ENCODE measurements around the gene MST1. TPM values are rescaled to one million over a fixed set of nuclear protein-coding genes. Genes with fewer than 3 reads are reported as not detected.

The MST1 gene
- total RNA-seq, 3 donors from 2014 or later: 9.3 to 23.6 (median 21.2) TPM

GRCh38 chr3:49662021-49662420, 27.3 kb downstream of the MST1 start:
- no peak for DNase-seq (ENCODE audit: low spot score in 2 of 2)
- H3K36me3 ChIP-seq: no peaks in the 10 kb centered on the region
- H3K27ac ChIP-seq: no peak overlapping the region
- no peaks in the 10 kb centered on the region for H3K9me3 ChIP-seq
- no peak for TF ChIP-seq POLR2A (IDR thresholded peaks at IDR 0.05)
- no peak for TF ChIP-seq CTCF (IDR thresholded peaks at IDR 0.05)
- no peak for TF ChIP-seq POLR2AphosphoS5 (IDR thresholded peaks at IDR 0.05)
- intact Hi-C loops (cut with DNase I; ENCODE audit: low total_unique reads): no loop called here
- peaks cover 0 to 5% of the 10 kb centered on the region in 2 donors for H3K4me1 ChIP-seq
- H3K27me3 ChIP-seq: no peaks in the 10 kb centered on the region
- no peak overlapping the region for H3K4me3 ChIP-seq

- Histone ChIP-seq H3K4me3 (no peak overlapping the region), H3K27me3 (no peaks in the 10 kb centered on the region), H3K36me3 (no peaks in the 10 kb centered on the region), H3K27ac (no peak overlapping the region), H3K4me1 (peaks cover 0 to 3% of the 10 kb centered on the region in 2 donors), H3K9me3 (no peaks in the 10 kb centered on the region)
- no peak for DNase-seq (ENCODE audit: low spot score in 2 of 2)
- intact Hi-C loops (cut with DNase I; ENCODE audit: low total_unique reads): no loop called here
- no peak for TF ChIP-seq CTCF (IDR thresholded peaks at IDR 0.05)
- no peak for TF ChIP-seq POLR2A (IDR thresholded peaks at IDR 0.05)
- no peak for TF ChIP-seq POLR2AphosphoS5 (IDR thresholded peaks at IDR 0.05)
Measured at GRCh38 chr3:49661281-49661680, 28.0 kb downstream of the MST1 start.

GRCh38 chr3:49659756-49660155, 29.5 kb downstream of the MST1 start:
- intact Hi-C loops (cut with DNase I; ENCODE audit: low total_unique reads): no loop called here
- Histone ChIP-seq H3K36me3 (no peaks in the 10 kb centered on the region), H3K9me3 (no peaks in the 10 kb centered on the region), H3K27me3 (no peaks in the 10 kb centered on the region), H3K27ac (no peak overlapping the region), H3K4me3 (no peak overlapping the region), H3K4me1 (no peaks in the 10 kb centered on the region)
- no peak for DNase-seq (ENCODE audit: low spot score in 2 of 2)
- TF ChIP-seq CTCF (IDR thresholded peaks at IDR 0.05): no peak
- TF ChIP-seq POLR2A (IDR thresholded peaks at IDR 0.05): no peak
- TF ChIP-seq POLR2AphosphoS5 (IDR thresholded peaks at IDR 0.05): no peak

- H3K27me3 ChIP-seq: no peaks in the 10 kb centered on the region
- H3K36me3 ChIP-seq: no peaks in the 10 kb centered on the region
- no peak for DNase-seq (ENCODE audit: low spot score in 2 of 2)
- intact Hi-C loops (cut with DNase I; ENCODE audit: low total_unique reads): no loop called here
- no peak overlapping the region for H3K27ac ChIP-seq
- TF ChIP-seq POLR2A (IDR thresholded peaks at IDR 0.05) (no peak), CTCF (IDR thresholded peaks at IDR 0.05) (no peak), POLR2AphosphoS5 (IDR thresholded peaks at IDR 0.05) (no peak)
- no peaks in the 10 kb centered on the region for H3K9me3 ChIP-seq
- no peaks in the 10 kb centered on the region for H3K4me1 ChIP-seq
- no peak overlapping the region for H3K4me3 ChIP-seq
Measured at GRCh38 chr3:49658711-49659110, 30.6 kb downstream of the MST1 start.

- intact Hi-C loops (cut with DNase I; ENCODE audit: low total_unique reads): no loop called here
Measured at GRCh38 chr3:49657208-49657915, 31.9 kb downstream of the MST1 start.

More at GRCh38 chr3:49657208-49657915, 31.9 kb downstream of the MST1 start:
- no peaks in the 10 kb centered on the region for H3K9me3 ChIP-seq
- H3K27ac ChIP-seq: no peak overlapping the region
- no peak overlapping the region for H3K4me3 ChIP-seq
- TF ChIP-seq POLR2AphosphoS5 (IDR thresholded peaks at IDR 0.05) (no peak), POLR2A (IDR thresholded peaks at IDR 0.05) (no peak), CTCF (IDR thresholded peaks at IDR 0.05) (no peak)
- no peaks in the 10 kb centered on the region for H3K27me3 ChIP-seq
- H3K4me1 ChIP-seq: no peaks in the 10 kb centered on the region
- DNase-seq (ENCODE audit: low spot score in 2 of 2): no peak
- H3K36me3 ChIP-seq: no peaks in the 10 kb centered on the region

Measured in breast epithelium (tissue), 4 donors.